HCT116 (cell line): Measurements from ENCODE around the gene HOXB2. TPM values are rescaled to one million over a fixed set of nuclear protein-coding genes. Genes with fewer than 3 reads are reported as not detected.

ENCODE experiments used
- ATAC-seq: fragments of 200-7000 bp; cut with Tn5 transposase; 2 replicates; pipeline ENCODE4 v1.9.1; 2020; ENCODE audit warnings: mild to moderate bottlenecking, moderate library complexity
- BruUV-seq: library from RNA; stranded (reverse); fragments of 400-500 nt; replicated peaks from 2 replicates; lab custom pipeline; 2021; lab: Mats Ljungman, UMichigan
- CTCF ChIA-PET: fragments of 300-600 bp; sonication (Branson Sonifier 250); formaldehyde crosslinking; loops from one replicate; lab custom pipeline; 2021; ENCODE audit warnings: antibody characterized with exemption; lab: Charles Lee
- POLR2A ChIA-PET: fragments of 300-600, 350-600 bp; sonication (Branson Sonifier 250); formaldehyde crosslinking; loops from one replicate; lab custom pipeline; 2021; ENCODE audit warnings: antibody characterized with exemption; lab: Charles Lee
- RAD21 ChIA-PET, 2 experiments: fragments of 300-600 bp; sonication (Branson Sonifier 250); formaldehyde crosslinking; loops; one replicate each; lab custom pipeline; 2023; ENCODE audit warnings: low total read pairs in 2 of 2; ENCODE audit not compliant: uncharacterized antibody in 2 of 2, unreplicated experiment in 2 of 2, low non-redundant PET in 1 of 2; lab: Charles Lee
- DNase-seq: peaks from one replicate; pipeline ENCODE4 v3.0.0-alpha.2; 2010; ENCODE audit warnings: low read depth, low spot score
- H2AFZ ChIP-seq: fragments of 200-600 bp; shearing (Covaris generic), sonication (generic); 2 replicates; pipeline ENCODE4 v1.6.1; 2017; ENCODE audit warnings: low read depth, mixed run types, mixed read lengths, antibody characterized with exemption, low read length; ENCODE audit not compliant: poor library complexity, severe bottlenecking
- H3K27ac ChIP-seq: 2 replicates; pipeline ENCODE4 v1.5.1; 2012; ENCODE audit warnings: low read depth, low read length
- H3K27me3 ChIP-seq: fragments of 200-600 bp; sonication (generic); 2 replicates; pipeline ENCODE4 v1.6.1; 2016; ENCODE audit warnings: mixed run types, low read length, mixed read lengths; ENCODE audit not compliant: insufficient read depth
- H3K36me3 ChIP-seq, 2 experiments: fragments of 200-500 bp in 1 of 2; fragments of 200-600 bp in 1 of 2; sonication (Bioruptor generic) in 1 of 2; sonication (generic) in 1 of 2; 2 replicates each; pipeline versions ENCODE4 v1.5.1 to v1.6.1; 2014 to 2016; ENCODE audit warnings: low read length in 2 of 2, inconsistent platforms in 1 of 2, mixed read lengths in 1 of 2, mixed run types in 1 of 2; ENCODE audit not compliant: insufficient read depth in 2 of 2, control insufficient read depth in 1 of 2
- H3K4me1 ChIP-seq, 2 experiments: fragments of 200-600 bp in 1 of 2; sonication (generic) in 1 of 2; 2 replicates each; pipeline versions ENCODE4 v1.5.1 to v1.6.1; 2012 to 2017; ENCODE audit warnings: low read length in 2 of 2, inconsistent platforms in 1 of 2, mild to moderate bottlenecking in 1 of 2, mixed read lengths in 1 of 2, mixed run types in 1 of 2, moderate library complexity in 1 of 2; ENCODE audit not compliant: insufficient read depth in 2 of 2, control insufficient read depth in 1 of 2
- H3K4me2 ChIP-seq: fragments of 200-600 bp; sonication (generic); 2 replicates; pipeline ENCODE4 v1.6.1; 2017; ENCODE audit warnings: mixed run types, low read length, mixed read lengths
- H3K4me3 ChIP-seq, 2 experiments: fragments of 200-600 bp in 1 of 2; sonication (generic) in 1 of 2; replicated peaks in 1 of 2; 2 replicates each; pipeline ENCODE4 v1.5.1; 2011 to 2016; ENCODE audit warnings: low read length in 2 of 2, control low read depth in 1 of 2, low read depth in 1 of 2, mild to moderate bottlenecking in 1 of 2, mixed read lengths in 1 of 2, mixed run types in 1 of 2
- H3K79me2 ChIP-seq: fragments of 200-600 bp; sonication (generic); 2 replicates; pipeline ENCODE4 v1.6.1; 2017; ENCODE audit warnings: mild to moderate bottlenecking, mixed run types, low read length, moderate library complexity, mixed read lengths; ENCODE audit not compliant: insufficient read depth
- H3K9ac ChIP-seq: fragments of 200-600 bp; sonication (generic); 2 replicates; pipeline ENCODE4 v1.6.1; 2016; ENCODE audit warnings: low read length, mixed read lengths
- H3K9me2 ChIP-seq: fragments of 200-600 bp; sonication (generic), shearing (Covaris generic); 2 replicates; pipeline ENCODE4 v1.6.1; 2017; ENCODE audit warnings: mixed run types, mild to moderate bottlenecking, moderate library complexity; ENCODE audit not compliant: insufficient read depth
- H3K9me3 ChIP-seq, 2 experiments: fragments of 200-500 bp in 1 of 2; fragments of 200-600 bp in 1 of 2; sonication (Bioruptor generic) in 1 of 2; sonication (generic) in 1 of 2; 2 replicates each; pipeline ENCODE4 v1.6.1; 2014 to 2017; ENCODE audit warnings: low read length in 2 of 2, mixed read lengths in 2 of 2, inconsistent platforms in 1 of 2, low read depth in 1 of 2, mild to moderate bottlenecking in 1 of 2, mixed run types in 1 of 2, moderate library complexity in 1 of 2; ENCODE audit not compliant: control insufficient read depth in 1 of 2, insufficient read depth in 1 of 2
- H4K20me1 ChIP-seq: fragments of 200-600 bp; sonication (generic), shearing (Covaris generic); 2 replicates; pipeline ENCODE4 v1.6.1; 2017; ENCODE audit warnings: mixed run types, mild to moderate bottlenecking, moderate library complexity; ENCODE audit not compliant: insufficient read depth
- CBX3 ChIP-seq: IDR thresholded peaks from 2 replicates; pipeline ENCODE4 v1.6.1; 2012; ENCODE audit warnings: low read depth
- EGR1 ChIP-seq: IDR thresholded peaks from 2 replicates; pipeline ENCODE4 v1.6.1; 2012; ENCODE audit warnings: low read depth
- ELF1 ChIP-seq: IDR thresholded peaks from 2 replicates; pipeline ENCODE4 v1.6.1; 2012; ENCODE audit warnings: low read depth, borderline replicate concordance
- EZH2 ChIP-seq: fragments of 200-600 bp; sonication (generic); IDR thresholded peaks from 2 replicates; pipeline ENCODE4 v1.6.1; 2017; ENCODE audit warnings: antibody characterized with exemption, mixed run types
- EZH2phosphoT487 ChIP-seq: fragments of 200-600 bp; IDR thresholded peaks from 2 replicates; pipeline ENCODE4 v1.6.1; 2018; ENCODE audit warnings: antibody characterized with exemption, borderline replicate concordance
- FOSL1 ChIP-seq: IDR thresholded peaks from 2 replicates; pipeline ENCODE4 v1.6.1; 2012; ENCODE audit warnings: low read depth
- JUND ChIP-seq: IDR thresholded peaks from 2 replicates; pipeline ENCODE4 v1.6.1; 2012
- POLR2A ChIP-seq: IDR thresholded peaks from 2 replicates; pipeline ENCODE4 v1.7.0; 2011; ENCODE audit warnings: borderline replicate concordance; ENCODE audit not compliant: insufficient read depth, insufficient read length; ENCODE audit errors: extremely low read depth
- POLR2AphosphoS5 ChIP-seq: IDR thresholded peaks from 2 replicates; pipeline ENCODE4 v1.6.1; 2011; ENCODE audit warnings: mild to moderate bottlenecking, low read depth, low read length, moderate library complexity
- SP1 ChIP-seq: IDR thresholded peaks from 2 replicates; pipeline ENCODE4 v1.6.1; 2012; ENCODE audit warnings: low read depth
- SRF ChIP-seq: IDR thresholded peaks from 2 replicates; pipeline ENCODE4 v1.6.1; 2012; ENCODE audit warnings: low read depth
- TCF7L2 ChIP-seq: IDR thresholded peaks from 2 replicates; pipeline ENCODE4 v1.7.0; 2011; ENCODE audit warnings: borderline replicate concordance, inconsistent platforms; ENCODE audit not compliant: insufficient read depth, insufficient read length; ENCODE audit errors: extremely low read depth
- YY1 ChIP-seq: IDR thresholded peaks from 2 replicates; pipeline ENCODE4 v1.6.1; 2011; ENCODE audit warnings: low read length, low read depth, moderate library complexity, mild to moderate bottlenecking; ENCODE audit not compliant: insufficient replicate concordance; ENCODE audit errors: extremely low read depth
- ZFX ChIP-seq: fragments of 450-650 bp; IDR thresholded peaks from 2 replicates; pipeline ENCODE4 v1.6.1; 2017
- ZNF274 ChIP-seq: fragments of 200-500 bp; sonication (Bioruptor generic); IDR thresholded peaks from 2 replicates; pipeline ENCODE4 v1.6.1; 2014; ENCODE audit warnings: mild to moderate bottlenecking, low read depth, low read length, inconsistent platforms
- intact Hi-C: fragments of 100-400 bp; cut with micrococcal nuclease; formaldehyde crosslinking; loops from 2 replicates; pipeline ENCODE4 v1.10.0; 2022
- total RNA-seq: library from RNA; stranded (reverse); gene quantifications from one replicate; pipeline ENCODE4 v1.2.1, GENCODE V29; 2021; ENCODE audit not compliant: unreplicated experiment
- TF ChIP-seq, protein P1 (sequence below): IDR thresholded peaks from 2 replicates; pipeline ENCODE4 v1.6.1; 2012
- TF ChIP-seq, protein P2 (sequence below): IDR thresholded peaks from 2 replicates; pipeline ENCODE4 v1.6.1; 2012; ENCODE audit warnings: low read depth
- TF ChIP-seq, protein P3 (sequence below): IDR thresholded peaks from 2 replicates; pipeline ENCODE4 v1.6.1; 2011; ENCODE audit warnings: mild to moderate bottlenecking, low read length, moderate library complexity; ENCODE audit not compliant: insufficient replicate concordance; ENCODE audit errors: extremely low read depth

Gene HOXB2
- total RNA-seq, 1 experiment from 2014 or later, result 2.0 TPM

DNA sequence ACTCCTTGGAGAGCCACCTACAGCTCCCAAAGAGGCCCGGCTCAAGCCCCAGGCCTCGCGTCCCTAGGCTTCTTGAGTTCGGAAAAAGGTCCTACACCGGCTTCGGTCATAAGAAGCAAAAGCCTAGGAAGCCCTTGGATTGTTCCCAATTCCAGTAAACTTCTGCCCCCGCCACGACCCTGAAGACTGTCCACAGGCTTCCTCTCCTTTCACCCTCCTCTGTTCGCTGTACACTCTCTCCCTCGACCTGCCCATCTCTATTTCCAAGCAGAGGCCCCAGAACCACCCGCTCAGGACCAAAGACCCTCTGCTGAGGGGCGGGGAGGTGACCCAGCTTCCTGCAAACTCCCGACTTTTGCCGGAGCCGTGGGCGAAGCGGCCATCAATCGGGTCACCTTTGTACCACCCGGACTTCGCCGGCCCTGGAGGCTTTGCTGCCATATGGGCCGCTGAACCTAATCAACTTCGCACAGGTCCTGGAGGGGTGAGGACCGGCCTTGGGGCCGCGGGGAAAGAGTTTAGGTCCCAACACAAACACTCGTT, 2.7 kb downstream of the HOXB2 start:
- ChIA-PET POLR2A (no interaction called here), RAD21 (no interaction called here), CTCF (no interaction called here)
- Histone ChIP-seq H3K4me1 (peaks cover 6 to 17% of the 10 kb centered on the region in 2 experiments), H3K4me3 (no peak overlapping the region), H3K4me2 (0 out of 2 replicates have a peak overlapping the region, but pooled peaks have one; percentile 69), H4K20me1 (no peaks in the 10 kb centered on the region), H3K79me2 (no peaks in the 10 kb centered on the region), H3K36me3 (no peaks in the 10 kb centered on the region), H3K27ac (0 out of 2 replicates have a peak overlapping the region, but pooled peaks have one; percentile 4), H3K9me2 (no peaks in the 10 kb centered on the region), H3K9ac (no peak overlapping the region), H2AFZ (no peak overlapping the region), H3K9me3 (no peaks in the 10 kb centered on the region), H3K27me3 (no peaks in the 10 kb centered on the region)
- TF ChIP-seq, protein P1, sequence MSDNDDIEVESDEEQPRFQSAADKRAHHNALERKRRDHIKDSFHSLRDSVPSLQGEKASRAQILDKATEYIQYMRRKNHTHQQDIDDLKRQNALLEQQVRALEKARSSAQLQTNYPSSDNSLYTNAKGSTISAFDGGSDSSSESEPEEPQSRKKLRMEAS, result no peak
- no peak for TF ChIP-seq SRF
- TF ChIP-seq EGR1, result no peak
- no peak for TF ChIP-seq CBX3
- TF ChIP-seq ZNF274, result no peak
- TF ChIP-seq, protein P2, sequence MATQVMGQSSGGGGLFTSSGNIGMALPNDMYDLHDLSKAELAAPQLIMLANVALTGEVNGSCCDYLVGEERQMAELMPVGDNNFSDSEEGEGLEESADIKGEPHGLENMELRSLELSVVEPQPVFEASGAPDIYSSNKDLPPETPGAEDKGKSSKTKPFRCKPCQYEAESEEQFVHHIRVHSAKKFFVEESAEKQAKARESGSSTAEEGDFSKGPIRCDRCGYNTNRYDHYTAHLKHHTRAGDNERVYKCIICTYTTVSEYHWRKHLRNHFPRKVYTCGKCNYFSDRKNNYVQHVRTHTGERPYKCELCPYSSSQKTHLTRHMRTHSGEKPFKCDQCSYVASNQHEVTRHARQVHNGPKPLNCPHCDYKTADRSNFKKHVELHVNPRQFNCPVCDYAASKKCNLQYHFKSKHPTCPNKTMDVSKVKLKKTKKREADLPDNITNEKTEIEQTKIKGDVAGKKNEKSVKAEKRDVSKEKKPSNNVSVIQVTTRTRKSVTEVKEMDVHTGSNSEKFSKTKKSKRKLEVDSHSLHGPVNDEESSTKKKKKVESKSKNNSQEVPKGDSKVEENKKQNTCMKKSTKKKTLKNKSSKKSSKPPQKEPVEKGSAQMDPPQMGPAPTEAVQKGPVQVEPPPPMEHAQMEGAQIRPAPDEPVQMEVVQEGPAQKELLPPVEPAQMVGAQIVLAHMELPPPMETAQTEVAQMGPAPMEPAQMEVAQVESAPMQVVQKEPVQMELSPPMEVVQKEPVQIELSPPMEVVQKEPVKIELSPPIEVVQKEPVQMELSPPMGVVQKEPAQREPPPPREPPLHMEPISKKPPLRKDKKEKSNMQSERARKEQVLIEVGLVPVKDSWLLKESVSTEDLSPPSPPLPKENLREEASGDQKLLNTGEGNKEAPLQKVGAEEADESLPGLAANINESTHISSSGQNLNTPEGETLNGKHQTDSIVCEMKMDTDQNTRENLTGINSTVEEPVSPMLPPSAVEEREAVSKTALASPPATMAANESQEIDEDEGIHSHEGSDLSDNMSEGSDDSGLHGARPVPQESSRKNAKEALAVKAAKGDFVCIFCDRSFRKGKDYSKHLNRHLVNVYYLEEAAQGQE, result no peak
- no peak for TF ChIP-seq JUND
- TF ChIP-seq EZH2phosphoT487, result no peak
- TF ChIP-seq, protein P3, sequence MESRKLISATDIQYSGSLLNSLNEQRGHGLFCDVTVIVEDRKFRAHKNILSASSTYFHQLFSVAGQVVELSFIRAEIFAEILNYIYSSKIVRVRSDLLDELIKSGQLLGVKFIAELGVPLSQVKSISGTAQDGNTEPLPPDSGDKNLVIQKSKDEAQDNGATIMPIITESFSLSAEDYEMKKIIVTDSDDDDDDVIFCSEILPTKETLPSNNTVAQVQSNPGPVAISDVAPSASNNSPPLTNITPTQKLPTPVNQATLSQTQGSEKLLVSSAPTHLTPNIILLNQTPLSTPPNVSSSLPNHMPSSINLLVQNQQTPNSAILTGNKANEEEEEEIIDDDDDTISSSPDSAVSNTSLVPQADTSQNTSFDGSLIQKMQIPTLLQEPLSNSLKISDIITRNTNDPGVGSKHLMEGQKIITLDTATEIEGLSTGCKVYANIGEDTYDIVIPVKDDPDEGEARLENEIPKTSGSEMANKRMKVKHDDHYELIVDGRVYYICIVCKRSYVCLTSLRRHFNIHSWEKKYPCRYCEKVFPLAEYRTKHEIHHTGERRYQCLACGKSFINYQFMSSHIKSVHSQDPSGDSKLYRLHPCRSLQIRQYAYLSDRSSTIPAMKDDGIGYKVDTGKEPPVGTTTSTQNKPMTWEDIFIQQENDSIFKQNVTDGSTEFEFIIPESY, result no peak
- TF ChIP-seq ELF1, result no peak
- TF ChIP-seq POLR2A, result no peak
- no peak for TF ChIP-seq YY1
- no peak for TF ChIP-seq ZFX
- no peak for TF ChIP-seq EZH2
- TF ChIP-seq SP1, result no peak
- TF ChIP-seq POLR2AphosphoS5, result no peak
- no peak for TF ChIP-seq TCF7L2
- TF ChIP-seq FOSL1, result no peak
- ATAC-seq, result no peak
- intact Hi-C loops, result no loop called here
- no peak for DNase-seq
- no TSS peak for BruUV-seq
